ENCODE measurements around the gene SPATS2L.

SPATS2L gene

GRCh38 chr2:200306196-200306930 lies at the start of gene SPATS2L:
Gene SPATS2L, plus strand, starts transcription at chr2:200306693. Its CDS starts 82,552 bp downstream, at chr2:200389245.
- DNase-seq (ENCODE audit: low read depth), result peak; percentile 6

- DNase-seq (ENCODE audit: low read depth), result no peak
Measured at GRCh38 chr2:200257570-200257969, 48.9 kb upstream of the SPATS2L start.

- DNase-seq (ENCODE audit: low read depth), result no peak
Measured at GRCh38 chr2:200258081-200258480, 48.4 kb upstream of the SPATS2L start.

DNA sequence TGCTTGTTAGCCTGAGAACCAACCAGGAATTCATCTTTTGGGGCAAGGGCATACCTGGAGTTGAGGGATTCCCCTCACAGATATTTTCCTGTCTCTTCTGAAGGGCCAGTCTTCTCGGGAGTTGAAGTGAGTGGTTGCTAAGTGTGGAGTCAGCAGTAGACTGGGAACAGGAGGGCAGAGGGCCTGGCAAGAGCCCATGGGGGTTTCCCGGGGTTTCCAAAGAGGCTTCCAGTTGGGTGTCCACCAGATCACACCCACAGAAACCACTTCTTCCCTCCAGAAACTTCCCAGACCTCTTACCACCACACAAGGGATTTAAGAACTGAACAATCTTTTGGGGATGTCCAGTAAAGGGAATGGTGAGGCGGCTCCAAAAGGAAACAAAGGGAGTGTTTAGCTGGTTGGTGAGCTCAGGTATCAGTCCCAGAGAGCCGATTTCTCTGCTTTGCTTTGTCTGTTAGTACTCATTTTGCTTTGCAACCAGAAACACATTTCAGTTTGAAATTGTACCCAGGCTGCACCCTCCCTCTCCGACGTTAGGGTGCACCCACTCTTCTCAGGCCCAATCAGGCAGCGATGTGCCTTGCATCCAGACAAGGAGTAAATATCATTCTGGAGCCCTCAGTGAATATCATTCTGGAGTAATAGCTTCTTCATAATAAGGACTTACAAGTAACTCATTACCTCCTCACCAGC lies 47.5 kb upstream of the SPATS2L start:
- no peak for DNase-seq (ENCODE audit: low read depth)

GRCh38 chr2:200259577-200259957 lies 46.9 kb upstream of the SPATS2L start:
- DNase-seq (ENCODE audit: low read depth), result no peak

DNA sequence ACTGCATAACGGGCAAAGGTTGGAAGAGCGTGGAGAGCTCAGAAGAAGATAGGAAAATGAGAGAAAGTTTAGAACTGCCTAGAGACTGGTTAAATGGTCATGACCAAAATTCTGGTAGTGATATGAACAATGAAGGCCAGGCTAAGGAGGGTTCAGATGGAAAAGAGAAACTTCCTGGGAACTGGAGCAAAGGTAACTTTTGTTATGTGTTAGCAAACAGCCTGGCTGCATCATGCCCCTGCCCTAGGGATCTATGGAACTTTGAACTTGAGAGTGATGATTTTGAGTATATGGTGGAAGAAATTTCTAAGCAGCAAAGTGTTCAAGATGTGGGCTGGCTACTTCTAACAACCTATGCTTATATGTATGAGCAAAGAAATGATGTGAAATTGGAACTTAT lies 44.4 kb upstream of the SPATS2L start:
- DNase-seq (ENCODE audit: low read depth), result no peak

DNA sequence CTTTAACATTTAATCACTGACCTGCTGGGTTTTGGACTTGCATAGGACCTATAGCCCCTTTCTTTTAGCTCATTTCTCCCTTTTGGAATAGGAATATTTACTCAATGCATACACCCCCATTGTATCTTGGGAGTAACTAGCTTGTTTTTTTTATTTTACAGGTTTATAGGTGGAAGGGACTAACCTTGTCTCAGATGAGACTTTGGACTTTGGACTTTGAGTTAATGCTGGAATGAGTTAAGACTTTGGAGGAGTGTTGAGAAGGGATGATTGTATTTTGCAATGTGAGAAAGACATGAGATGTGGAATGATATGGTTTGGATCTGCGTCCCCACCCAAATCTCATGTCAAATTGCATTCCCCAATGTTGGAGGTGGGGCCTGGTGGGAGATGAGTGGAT lies 43.2 kb upstream of the SPATS2L start:
- DNase-seq (ENCODE audit: low read depth), result no peak

- DNase-seq (ENCODE audit: low read depth), result no peak
Measured at GRCh38 chr2:200264631-200265030, 41.9 kb upstream of the SPATS2L start.

- DNase-seq (ENCODE audit: low read depth), result no peak
Measured at GRCh38 chr2:200266406-200266805, 40.1 kb upstream of the SPATS2L start.

GRCh38 chr2:200267350-200267749 lies 39.1 kb upstream of the SPATS2L start:
- no peak for DNase-seq (ENCODE audit: low read depth)

- no peak for DNase-seq (ENCODE audit: low read depth)
Measured at GRCh38 chr2:200270732-200271131, 35.8 kb upstream of the SPATS2L start.

DNA sequence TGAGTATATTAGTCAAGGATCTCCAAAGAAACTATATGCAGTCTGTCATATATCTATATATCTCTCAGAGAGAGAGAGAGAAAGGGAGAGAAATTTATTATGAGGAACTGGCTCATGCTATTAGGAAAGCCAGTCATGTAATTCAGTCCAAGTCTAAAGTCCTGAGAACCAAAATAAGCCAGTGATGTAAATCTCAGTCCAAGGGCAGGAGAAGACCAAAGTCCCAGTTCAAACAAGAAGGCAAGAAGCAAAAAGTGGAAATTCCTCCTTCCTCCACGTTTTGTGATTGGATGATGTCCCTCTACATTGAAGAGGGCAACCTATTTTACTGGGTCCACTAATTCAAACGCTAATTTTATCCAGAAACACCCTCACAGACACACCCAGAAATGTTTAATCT lies 34.2 kb upstream of the SPATS2L start:
- DNase-seq (ENCODE audit: low read depth), result no peak

- DNase-seq (ENCODE audit: low read depth), result no peak
Measured at GRCh38 chr2:200274116-200275075, 32.1 kb upstream of the SPATS2L start.

DNA sequence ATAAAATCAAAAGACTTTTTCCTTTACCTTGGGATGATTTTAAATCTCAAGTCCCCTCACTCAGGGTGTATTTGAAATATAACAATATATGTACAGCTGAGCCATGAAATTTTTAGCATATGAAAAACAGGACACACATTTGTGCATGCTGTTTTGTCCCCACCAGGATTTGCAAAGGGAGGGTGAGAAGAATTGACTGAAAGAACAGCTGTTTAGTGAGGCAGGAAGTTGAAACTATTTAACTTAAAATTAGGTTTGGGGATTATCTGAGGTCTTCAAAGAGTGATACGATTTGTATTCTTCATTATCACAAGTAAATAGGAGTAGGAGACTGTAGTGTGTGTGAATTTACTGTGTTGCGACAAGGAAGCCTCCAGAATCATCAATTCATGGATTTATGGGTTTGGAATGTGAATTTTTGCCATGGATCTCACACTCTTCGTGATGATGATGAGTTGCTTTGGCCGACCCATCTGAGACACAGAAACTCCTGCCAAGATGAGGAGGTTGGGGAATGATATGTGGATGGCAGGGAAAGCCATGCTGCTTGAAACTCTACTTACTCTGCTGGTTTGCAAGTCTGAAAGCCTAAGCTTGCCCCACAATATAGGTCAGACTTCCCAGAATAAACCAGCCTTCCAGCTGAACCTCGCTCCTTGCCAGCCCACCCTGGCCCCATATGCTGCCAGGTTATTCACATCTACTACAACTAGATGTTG lies 31.0 kb upstream of the SPATS2L start:
- no peak for DNase-seq (ENCODE audit: low read depth)

GRCh38 chr2:200276472-200276871 lies 30.0 kb upstream of the SPATS2L start:
- no peak for DNase-seq (ENCODE audit: low read depth)

DNA sequence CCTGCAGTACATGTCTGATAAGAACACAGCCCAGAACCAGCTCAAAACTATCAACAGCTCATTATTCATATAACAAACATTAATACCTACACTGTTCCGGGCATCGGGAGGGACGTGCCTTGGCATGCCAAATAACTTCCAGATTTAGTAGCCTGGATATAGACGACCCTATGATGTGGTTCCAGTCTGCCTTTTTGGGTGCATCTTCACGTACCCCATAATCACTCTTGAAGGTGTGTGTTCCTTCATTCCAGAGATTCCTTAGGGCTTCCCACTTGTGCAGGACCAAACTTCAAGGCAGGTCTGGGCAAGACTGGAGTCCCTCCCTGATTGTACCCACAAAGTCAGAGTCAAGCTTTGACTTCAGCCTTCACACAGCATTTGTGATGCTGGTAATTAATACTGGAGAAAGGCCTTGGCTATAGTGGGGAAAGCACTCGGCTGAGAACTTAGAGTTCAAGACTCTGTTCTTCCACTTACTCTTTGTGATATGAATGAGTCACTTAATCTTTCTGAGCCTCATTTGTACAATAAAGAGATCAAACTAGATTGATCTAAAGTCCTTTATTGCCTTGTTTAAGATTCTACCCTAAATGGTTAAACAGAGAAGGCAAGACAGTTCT lies 27.7 kb upstream of the SPATS2L start:
- DNase-seq (ENCODE audit: low read depth), result no peak

DNA sequence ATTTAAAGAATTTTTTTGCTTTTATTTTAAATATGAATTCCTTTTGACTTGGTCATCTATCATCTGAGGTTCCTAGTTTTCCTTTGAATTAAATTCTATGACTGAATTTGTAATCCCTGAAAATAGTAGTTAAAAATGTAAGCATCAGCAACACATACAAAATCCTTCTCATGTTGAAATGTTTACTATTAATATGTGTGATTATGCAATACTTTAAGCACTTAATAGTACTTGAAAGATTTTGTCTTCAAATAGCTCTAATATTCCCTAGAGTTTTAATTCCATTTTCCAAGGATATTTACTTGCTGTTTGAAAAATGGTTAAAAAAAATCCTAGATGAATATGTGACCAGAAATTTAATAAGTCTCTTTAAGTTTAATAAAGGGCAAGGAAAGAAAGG lies 26.6 kb upstream of the SPATS2L start:
- no peak for DNase-seq (ENCODE audit: low read depth)

DNA sequence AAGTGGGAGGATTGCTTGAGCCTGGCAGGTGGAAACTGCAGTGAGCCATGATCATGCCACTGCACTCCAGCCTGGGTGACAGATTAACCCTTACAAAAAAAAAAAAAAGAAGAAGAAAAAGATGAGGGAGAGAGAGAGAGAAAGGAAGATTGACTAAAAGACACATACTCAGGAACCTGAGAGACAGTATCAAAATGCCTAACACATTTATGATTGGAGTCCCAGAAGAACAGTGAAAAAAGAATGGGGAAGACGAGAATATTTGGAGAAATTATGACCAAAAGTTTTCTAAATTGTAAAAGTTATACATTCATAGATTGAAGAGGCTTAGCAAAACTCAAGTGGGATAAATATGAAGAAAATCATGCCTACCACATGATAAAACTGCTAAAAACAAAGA lies 19.9 kb upstream of the SPATS2L start:
- DNase-seq (ENCODE audit: low read depth), result no peak

GRCh38 chr2:200288670-200289429 lies 17.6 kb upstream of the SPATS2L start:
- DNase-seq (ENCODE audit: low read depth), result no peak

GRCh38 chr2:200296118-200296517 lies 10.4 kb upstream of the SPATS2L start:
- no peak for DNase-seq (ENCODE audit: low read depth)

- no peak for DNase-seq (ENCODE audit: low read depth)
Measured at GRCh38 chr2:200297100-200297499, 9.4 kb upstream of the SPATS2L start.
